Kidney (tissue), 14 donors: ENCODE results near the gene ZNF664. TPM values are rescaled to one million over a fixed set of nuclear protein-coding genes. Genes with fewer than 3 reads are reported as not detected.
A peak's percentile ranks its signal among the peaks of the same experiment; 100 is the strongest.

Experiments used
- DNase-seq, 5 donors: peaks; one replicate each; pipeline ENCODE4 v3.0.0-alpha.2; 2013 to 2020
- FAIRE-seq: peaks from 2 replicates; lab custom pipeline; 2012; peaks lifted over from hg19 to GRCh38; lab: Jason Lieb, UNC
- H3K27ac ChIP-seq, 2 donors: one replicate each; pipeline ENCODE4 v1.7.0; 2013; ENCODE audit warnings: low read depth in 2 of 2, low read length in 2 of 2, inconsistent platforms in 1 of 2
- H3K27me3 ChIP-seq: one replicate; pipeline ENCODE4 v1.7.1; 2013; ENCODE audit warnings: low read length, inconsistent platforms; ENCODE audit not compliant: control insufficient read depth, insufficient read depth
- H3K36me3 ChIP-seq, 3 donors: one replicate each; pipeline versions ENCODE4 v1.7.0 to v1.7.1; 2013; ENCODE audit warnings: low read length in 3 of 3, control low read depth in 1 of 3, inconsistent platforms in 1 of 3; ENCODE audit not compliant: insufficient read depth in 3 of 3, control insufficient read depth in 2 of 3
- H3K4me1 ChIP-seq, 3 donors: one replicate each; pipeline versions ENCODE4 v1.7.0 to v1.7.1; 2013; ENCODE audit warnings: low read length in 3 of 3, inconsistent platforms in 1 of 3, low read depth in 1 of 3; ENCODE audit not compliant: control insufficient read depth in 2 of 3, insufficient read depth in 2 of 3
- H3K4me3 ChIP-seq, 3 donors: one replicate each; pipeline versions ENCODE4 v1.7.0 to v1.8.1; 2013; ENCODE audit warnings: low read length in 3 of 3, control low read depth in 1 of 3, inconsistent platforms in 1 of 3
- H3K9ac ChIP-seq, 3 donors: one replicate each; pipeline versions ENCODE4 v1.7.0 to v1.7.1; 2013; ENCODE audit warnings: low read length in 3 of 3, control low read depth in 1 of 3, inconsistent platforms in 1 of 3
- H3K9me3 ChIP-seq, 3 donors: one replicate each; pipeline versions ENCODE4 v1.7.0 to v1.7.1; 2013; ENCODE audit warnings: low read length in 3 of 3, control low read depth in 1 of 3, inconsistent platforms in 1 of 3; ENCODE audit not compliant: control insufficient read depth in 2 of 3, insufficient read depth in 1 of 3
- intact Hi-C: fragments of 100-400 bp; cut with DNase I; formaldehyde crosslinking; loops from one replicate; pipeline ENCODE4 v1.11.1; 2022
- polyA plus RNA-seq: library from polyadenylated mRNA; stranded (reverse); fragments of 350-450 nt; fragmentation: Illumina TruSeq; extraction: RNeasy Lipid Tissue Mini Kit (QIAGEN cat#74804); gene quantifications from one replicate; pipeline ENCODE4 v1.2.3, GENCODE V29; 2014; ENCODE audit warnings: low read depth, low replicate concordance; ENCODE audit not compliant: insufficient read depth
- total RNA-seq: library from RNA; stranded (reverse); fragmentation: NEBNext Ultra II Directional; extraction: Animal tissue kit (Norgen Biotek cat#: 25700); gene quantifications from one replicate; pipeline ENCODE4 v1.2.1, GENCODE V29; 2021
- TF ChIP-seq, protein P1 (sequence below): IDR thresholded peaks from 3 replicates; pipeline ENCODE4 v1.5.1; 2012; ENCODE audit warnings: mild to moderate bottlenecking, moderate library complexity, borderline replicate concordance; ENCODE audit not compliant: insufficient read depth; ENCODE audit errors: extremely low read depth
- donor health status: control.
- donor health status: control.
- donor health status: control.
- donor health status: control.
- donor health status: control.
- donor health status: DM: yes; HTN: yes; CAD: no.
- donor health status: Normal renal cell carcinoma (clear cell type).

ZNF664 gene
- total and polyA plus RNA-seq, 2 donors from 2014 or later: 44.9 to 104 TPM

DNA sequence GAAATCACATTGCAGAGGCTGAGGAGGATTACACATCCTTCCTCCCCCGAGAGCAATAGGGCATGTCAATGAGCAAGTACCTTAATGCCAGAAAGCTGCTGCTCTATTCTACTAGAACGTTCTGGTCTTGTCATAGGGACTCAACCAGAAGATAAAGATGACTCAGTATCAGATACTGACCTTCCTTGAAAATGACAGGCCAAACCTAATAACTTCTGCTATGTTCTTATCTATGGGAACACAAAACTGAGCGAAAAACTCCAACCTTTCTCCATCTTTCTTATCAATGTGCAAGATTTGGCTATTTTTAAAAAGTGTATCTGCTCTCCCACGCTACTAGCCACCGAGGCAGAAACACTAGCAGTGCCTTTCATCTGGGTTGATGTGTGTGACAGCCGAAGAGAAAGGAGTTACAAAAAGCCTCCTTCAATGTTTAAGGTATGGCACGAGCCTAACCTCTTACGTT is 5.9 kb upstream of the ZNF664 start:
- H3K36me3 ChIP-seq: no peaks in the 10 kb centered on the region
- TF ChIP-seq, protein P1, sequence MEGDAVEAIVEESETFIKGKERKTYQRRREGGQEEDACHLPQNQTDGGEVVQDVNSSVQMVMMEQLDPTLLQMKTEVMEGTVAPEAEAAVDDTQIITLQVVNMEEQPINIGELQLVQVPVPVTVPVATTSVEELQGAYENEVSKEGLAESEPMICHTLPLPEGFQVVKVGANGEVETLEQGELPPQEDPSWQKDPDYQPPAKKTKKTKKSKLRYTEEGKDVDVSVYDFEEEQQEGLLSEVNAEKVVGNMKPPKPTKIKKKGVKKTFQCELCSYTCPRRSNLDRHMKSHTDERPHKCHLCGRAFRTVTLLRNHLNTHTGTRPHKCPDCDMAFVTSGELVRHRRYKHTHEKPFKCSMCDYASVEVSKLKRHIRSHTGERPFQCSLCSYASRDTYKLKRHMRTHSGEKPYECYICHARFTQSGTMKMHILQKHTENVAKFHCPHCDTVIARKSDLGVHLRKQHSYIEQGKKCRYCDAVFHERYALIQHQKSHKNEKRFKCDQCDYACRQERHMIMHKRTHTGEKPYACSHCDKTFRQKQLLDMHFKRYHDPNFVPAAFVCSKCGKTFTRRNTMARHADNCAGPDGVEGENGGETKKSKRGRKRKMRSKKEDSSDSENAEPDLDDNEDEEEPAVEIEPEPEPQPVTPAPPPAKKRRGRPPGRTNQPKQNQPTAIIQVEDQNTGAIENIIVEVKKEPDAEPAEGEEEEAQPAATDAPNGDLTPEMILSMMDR: no peak
- no peaks in the 10 kb centered on the region for H3K9me3 ChIP-seq
- no peaks in the 10 kb centered on the region for H3K4me1 ChIP-seq
- no peak overlapping the region for H3K9ac ChIP-seq
- H3K27me3 ChIP-seq: no peaks in the 10 kb centered on the region
- intact Hi-C loops: no loop called here
- no peak overlapping the region for H3K27ac ChIP-seq
- no peak overlapping the region for H3K4me3 ChIP-seq
- FAIRE-seq (no peak), DNase-seq (no peak)

- Histone ChIP-seq H3K9me3 (no peaks in the 10 kb centered on the region), H3K4me1 (peaks cover 0 to 6% (median 5%) of the 10 kb centered on the region in 3 donors), H3K36me3 (peaks cover 0 to 5% (median 2%) of the 10 kb centered on the region in 3 donors), H3K9ac (peak overlapping the region; percentile 11 to 73 (median 47)), H3K27me3 (no peaks in the 10 kb centered on the region), H3K4me3 (peak overlapping the region; percentile 68 to 85 (median 75)), H3K27ac (peak overlapping the region; percentile 70 to 79)
- FAIRE-seq (no peak), DNase-seq (no peak)
- TF ChIP-seq, protein P1: no peak
- intact Hi-C loops: no loop called here
Observed at GRCh38 chr12:123971449-123971769, 1.6 kb upstream of the ZNF664 start.

- Histone ChIP-seq H3K4me1 (peaks cover 0 to 6% (median 5%) of the 10 kb centered on the region in 3 donors), H3K9me3 (no peaks in the 10 kb centered on the region), H3K4me3 (peak overlapping the region; percentile 68 to 85 (median 75)), H3K36me3 (peaks cover 0 to 6% (median 3%) of the 10 kb centered on the region in 3 donors), H3K27me3 (no peaks in the 10 kb centered on the region), H3K9ac (peak overlapping the region; percentile 45 to 73 (median 47)), H3K27ac (peak overlapping the region; percentile 70 to 79)
- FAIRE-seq (no peak), DNase-seq (peak; percentile 54 to 81 (median 73))
- intact Hi-C loops: no loop called here
- TF ChIP-seq, protein P1: no peak
Observed at GRCh38 chr12:123971770-123972456, 1.1 kb upstream of the ZNF664 start.
